ENCODE measurements around the gene ARAP1. TPM values are rescaled to one million over a fixed set of nuclear protein-coding genes. Genes with fewer than 3 reads are reported as not detected.

Gene ARAP1
- polyA plus RNA-seq, 1 donor from 2014 or later = 3.5 TPM

DNA sequence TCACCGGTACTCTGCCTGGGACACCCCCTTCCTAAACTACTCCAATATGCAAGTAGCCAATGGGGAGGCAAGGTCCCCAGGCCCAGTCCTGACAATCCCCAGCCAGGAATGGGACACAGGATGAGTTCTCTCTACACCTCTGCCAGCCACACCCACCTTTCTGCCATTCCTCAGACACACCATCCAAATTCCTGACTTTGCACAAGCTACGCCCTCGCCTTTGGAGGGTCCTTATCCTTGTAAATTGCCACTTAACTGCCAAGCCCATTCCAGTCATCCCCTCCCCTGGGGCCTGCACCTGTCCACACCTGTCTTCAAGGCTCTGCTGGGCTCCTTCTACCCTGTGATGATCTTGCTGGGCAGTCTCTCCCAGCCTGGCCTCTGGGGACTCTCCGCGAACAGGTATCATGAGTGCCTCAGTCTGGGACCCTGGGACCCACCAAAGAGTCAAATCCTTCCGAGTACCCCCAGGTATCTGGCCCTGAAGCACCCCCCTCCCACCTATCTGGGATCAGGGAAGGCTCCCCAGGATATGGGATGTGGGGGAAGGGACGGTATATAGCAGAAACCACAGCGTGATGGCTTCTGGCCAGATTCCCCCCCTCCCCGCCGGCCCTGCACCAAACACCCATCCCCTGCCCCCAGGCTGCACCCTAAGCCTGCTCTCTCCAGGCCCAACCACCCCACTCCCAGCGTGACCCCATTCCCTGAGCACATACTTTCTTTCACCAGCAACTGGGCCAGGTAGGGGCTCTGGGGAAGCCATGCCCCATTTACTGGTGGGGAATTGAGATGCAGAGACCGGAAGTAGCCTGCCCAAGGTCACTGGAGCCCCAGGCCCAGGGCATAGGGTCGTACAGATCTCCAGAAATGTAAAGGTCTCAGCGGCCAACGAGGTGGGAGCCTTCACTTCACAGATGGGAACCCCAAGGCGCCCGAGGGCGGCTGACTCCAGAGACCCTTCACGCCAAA lies 806 bp downstream of the ARAP1 start:
- H3K27ac ChIP-seq (ENCODE audit: low read length) = no peak overlapping the region

DNA sequence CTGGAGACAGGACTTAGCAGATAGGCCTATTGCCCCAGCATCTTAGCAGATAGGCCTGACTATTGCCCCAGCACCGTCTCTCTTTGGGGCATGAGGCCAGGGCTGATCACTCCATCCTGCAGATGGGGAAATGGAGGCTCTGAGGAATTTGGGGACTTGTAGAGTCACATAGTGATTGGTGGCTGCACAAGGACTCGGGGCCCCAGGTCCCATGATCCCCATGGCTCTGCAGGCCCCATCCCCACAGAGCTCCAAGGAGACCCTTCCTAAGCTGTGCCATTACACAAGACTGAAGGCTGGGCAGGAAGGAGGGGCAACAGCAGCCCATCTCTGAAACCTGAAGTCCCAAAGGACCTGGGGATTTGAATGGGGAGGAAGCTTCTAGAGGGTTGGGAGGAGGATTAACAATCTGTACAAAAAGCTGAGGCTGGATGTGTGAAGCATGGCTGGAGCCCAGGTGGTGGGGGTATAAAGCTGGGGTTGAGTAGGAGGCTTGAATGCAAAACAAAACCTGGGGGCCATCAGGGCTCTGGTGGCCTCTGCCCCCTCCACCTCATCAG lies 1.6 kb downstream of the ARAP1 start:
- no peaks in the 10 kb centered on the region for H3K27me3 ChIP-seq (ENCODE audit: insufficient read depth, low read depth, low read length)
- no peaks in the 10 kb centered on the region for H4K20me1 ChIP-seq (ENCODE audit: insufficient read depth)
- no peaks in the 10 kb centered on the region for H3F3A ChIP-seq (ENCODE audit: insufficient read depth, low read length, poor library complexity, severe bottlenecking)
- H3K9me2 ChIP-seq (ENCODE audit: insufficient read depth, low read length) = no peaks in the 10 kb centered on the region
- no peak overlapping the region for H3K4me2 ChIP-seq (ENCODE audit: low read length)
- H3K9me3 ChIP-seq (ENCODE audit: low read length) = no peaks in the 10 kb centered on the region
- H3K36me3 ChIP-seq (ENCODE audit: insufficient read depth, low read length) = no peaks in the 10 kb centered on the region
- no peak overlapping the region for H2AFZ ChIP-seq (ENCODE audit: low read depth, low read length)
- no peak overlapping the region for H3K9ac ChIP-seq (ENCODE audit: low read length)
- H3K27ac ChIP-seq (ENCODE audit: low read length) = no peak overlapping the region
- no peak overlapping the region for H3K4me3 ChIP-seq (ENCODE audit: low read length)
- H3K79me2 ChIP-seq (replicated peaks; ENCODE audit: insufficient read depth, low read length) = no peaks in the 10 kb centered on the region
- TF ChIP-seq, protein P1, sequence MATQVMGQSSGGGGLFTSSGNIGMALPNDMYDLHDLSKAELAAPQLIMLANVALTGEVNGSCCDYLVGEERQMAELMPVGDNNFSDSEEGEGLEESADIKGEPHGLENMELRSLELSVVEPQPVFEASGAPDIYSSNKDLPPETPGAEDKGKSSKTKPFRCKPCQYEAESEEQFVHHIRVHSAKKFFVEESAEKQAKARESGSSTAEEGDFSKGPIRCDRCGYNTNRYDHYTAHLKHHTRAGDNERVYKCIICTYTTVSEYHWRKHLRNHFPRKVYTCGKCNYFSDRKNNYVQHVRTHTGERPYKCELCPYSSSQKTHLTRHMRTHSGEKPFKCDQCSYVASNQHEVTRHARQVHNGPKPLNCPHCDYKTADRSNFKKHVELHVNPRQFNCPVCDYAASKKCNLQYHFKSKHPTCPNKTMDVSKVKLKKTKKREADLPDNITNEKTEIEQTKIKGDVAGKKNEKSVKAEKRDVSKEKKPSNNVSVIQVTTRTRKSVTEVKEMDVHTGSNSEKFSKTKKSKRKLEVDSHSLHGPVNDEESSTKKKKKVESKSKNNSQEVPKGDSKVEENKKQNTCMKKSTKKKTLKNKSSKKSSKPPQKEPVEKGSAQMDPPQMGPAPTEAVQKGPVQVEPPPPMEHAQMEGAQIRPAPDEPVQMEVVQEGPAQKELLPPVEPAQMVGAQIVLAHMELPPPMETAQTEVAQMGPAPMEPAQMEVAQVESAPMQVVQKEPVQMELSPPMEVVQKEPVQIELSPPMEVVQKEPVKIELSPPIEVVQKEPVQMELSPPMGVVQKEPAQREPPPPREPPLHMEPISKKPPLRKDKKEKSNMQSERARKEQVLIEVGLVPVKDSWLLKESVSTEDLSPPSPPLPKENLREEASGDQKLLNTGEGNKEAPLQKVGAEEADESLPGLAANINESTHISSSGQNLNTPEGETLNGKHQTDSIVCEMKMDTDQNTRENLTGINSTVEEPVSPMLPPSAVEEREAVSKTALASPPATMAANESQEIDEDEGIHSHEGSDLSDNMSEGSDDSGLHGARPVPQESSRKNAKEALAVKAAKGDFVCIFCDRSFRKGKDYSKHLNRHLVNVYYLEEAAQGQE (IDR thresholded peaks at IDR 0.05; ENCODE audit: borderline replicate concordance) = no peak
- TF ChIP-seq TAF1 (IDR thresholded peaks at IDR 0.05; ENCODE audit: low read depth) (no peak), RAD21 (conservative IDR thresholded peaks at IDR 0.05) (no peak), SMC3 (conservative IDR thresholded peaks at IDR 0.05; ENCODE audit: poor library complexity) (no peak), EZH2 (IDR thresholded peaks at IDR 0.05; ENCODE audit: borderline replicate concordance, insufficient read depth, low read length, poor library complexity, severe bottlenecking) (no peak), EP300 (conservative IDR thresholded peaks at IDR 0.05; ENCODE audit: poor library complexity, severe bottlenecking) (no peak)
- TF ChIP-seq, protein P2, sequence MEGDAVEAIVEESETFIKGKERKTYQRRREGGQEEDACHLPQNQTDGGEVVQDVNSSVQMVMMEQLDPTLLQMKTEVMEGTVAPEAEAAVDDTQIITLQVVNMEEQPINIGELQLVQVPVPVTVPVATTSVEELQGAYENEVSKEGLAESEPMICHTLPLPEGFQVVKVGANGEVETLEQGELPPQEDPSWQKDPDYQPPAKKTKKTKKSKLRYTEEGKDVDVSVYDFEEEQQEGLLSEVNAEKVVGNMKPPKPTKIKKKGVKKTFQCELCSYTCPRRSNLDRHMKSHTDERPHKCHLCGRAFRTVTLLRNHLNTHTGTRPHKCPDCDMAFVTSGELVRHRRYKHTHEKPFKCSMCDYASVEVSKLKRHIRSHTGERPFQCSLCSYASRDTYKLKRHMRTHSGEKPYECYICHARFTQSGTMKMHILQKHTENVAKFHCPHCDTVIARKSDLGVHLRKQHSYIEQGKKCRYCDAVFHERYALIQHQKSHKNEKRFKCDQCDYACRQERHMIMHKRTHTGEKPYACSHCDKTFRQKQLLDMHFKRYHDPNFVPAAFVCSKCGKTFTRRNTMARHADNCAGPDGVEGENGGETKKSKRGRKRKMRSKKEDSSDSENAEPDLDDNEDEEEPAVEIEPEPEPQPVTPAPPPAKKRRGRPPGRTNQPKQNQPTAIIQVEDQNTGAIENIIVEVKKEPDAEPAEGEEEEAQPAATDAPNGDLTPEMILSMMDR (IDR thresholded peaks at IDR 0.05; ENCODE audit: poor library complexity, severe bottlenecking) = no peak

More for the DNA sequence above, 806 bp downstream of the ARAP1 start:
- H2AFZ ChIP-seq (ENCODE audit: low read depth, low read length) = no peak overlapping the region
- H3K36me3 ChIP-seq (ENCODE audit: insufficient read depth, low read length) = no peaks in the 10 kb centered on the region
- H3K79me2 ChIP-seq (replicated peaks; ENCODE audit: insufficient read depth, low read length) = no peaks in the 10 kb centered on the region
- no peaks in the 10 kb centered on the region for H3K27me3 ChIP-seq (ENCODE audit: insufficient read depth, low read depth, low read length)
- no peak overlapping the region for H3K4me2 ChIP-seq (ENCODE audit: low read length)
- no peaks in the 10 kb centered on the region for H4K20me1 ChIP-seq (ENCODE audit: insufficient read depth)
- H3K4me3 ChIP-seq (ENCODE audit: low read length) = no peak overlapping the region
- no peaks in the 10 kb centered on the region for H3K9me3 ChIP-seq (ENCODE audit: low read length)
- no peaks in the 10 kb centered on the region for H3F3A ChIP-seq (ENCODE audit: insufficient read depth, low read length, poor library complexity, severe bottlenecking)
- H3K9ac ChIP-seq (ENCODE audit: low read length) = no peak overlapping the region
- no peaks in the 10 kb centered on the region for H3K9me2 ChIP-seq (ENCODE audit: insufficient read depth, low read length)
- no peak for TF ChIP-seq EZH2 (IDR thresholded peaks at IDR 0.05; ENCODE audit: borderline replicate concordance, insufficient read depth, low read length, poor library complexity, severe bottlenecking)
- no peak for TF ChIP-seq RAD21 (conservative IDR thresholded peaks at IDR 0.05)
- TF ChIP-seq EP300 (conservative IDR thresholded peaks at IDR 0.05; ENCODE audit: poor library complexity, severe bottlenecking) = no peak
- TF ChIP-seq, protein P2 (IDR thresholded peaks at IDR 0.05; ENCODE audit: poor library complexity, severe bottlenecking) = no peak
- no peak for TF ChIP-seq POLR2AphosphoS5 (IDR thresholded peaks at IDR 0.05)
- no peak for TF ChIP-seq MXI1 (conservative IDR thresholded peaks at IDR 0.05; ENCODE audit: poor library complexity, severe bottlenecking)
- TF ChIP-seq, protein P1 (IDR thresholded peaks at IDR 0.05; ENCODE audit: borderline replicate concordance) = no peak
- no peak for TF ChIP-seq SMC3 (conservative IDR thresholded peaks at IDR 0.05; ENCODE audit: poor library complexity)

All from neural cell (in vitro differentiated cells).